GM21737 (cell line): ENCODE measurements around the gene SGMS1.
"Not testable (repeated sequence)": the region's sequence is repeated elsewhere in the genome, so short reads cannot be mapped to it uniquely, and the experiment has no call there.

Source experiments
- ATAC-seq: cut with Tn5 transposase; IDR thresholded peaks from one replicate; pipeline ENCODE4 v1.9.1; 2021; ENCODE audit warnings: mild to moderate bottlenecking, moderate library complexity; ENCODE audit not compliant: unreplicated experiment

The SGMS1 gene

GRCh38 chr10:50286996-50287803, 336.6 kb downstream of the SGMS1 start:
- no peak for ATAC-seq

- no peak for ATAC-seq
Measured at GRCh38 chr10:50286517-50286916, 337.2 kb downstream of the SGMS1 start.

GRCh38 chr10:50281967-50282522, 341.7 kb downstream of the SGMS1 start:
- no peak for ATAC-seq

- ATAC-seq, result no peak
Measured at GRCh38 chr10:50281210-50281966, 342.4 kb downstream of the SGMS1 start.

- ATAC-seq, result no peak
Measured at GRCh38 chr10:50280049-50280841, 343.5 kb downstream of the SGMS1 start.

GRCh38 chr10:50279489-50279888, 344.3 kb downstream of the SGMS1 start:
- ATAC-seq, result no peak

GRCh38 chr10:50275650-50276235, 348.0 kb downstream of the SGMS1 start:
- peak; percentile 68 for ATAC-seq

- no peak for ATAC-seq
Measured at GRCh38 chr10:50272531-50272930, 351.2 kb downstream of the SGMS1 start.

- no peak for ATAC-seq
Measured at GRCh38 chr10:50271564-50272250, 352.0 kb downstream of the SGMS1 start.

GRCh38 chr10:50267877-50268276, 355.9 kb downstream of the SGMS1 start:
- ATAC-seq, result not testable (repeated sequence)

- not testable (repeated sequence) for ATAC-seq
Measured at GRCh38 chr10:50262625-50263024, 361.1 kb downstream of the SGMS1 start.

- ATAC-seq, result peak; percentile 98
Measured at GRCh38 chr10:50260791-50261281, 362.9 kb downstream of the SGMS1 start.
